HepG2 (cell line): ENCODE data around the gene XPO5. TPM values are rescaled to one million over a fixed set of nuclear protein-coding genes. Genes with fewer than 3 reads are reported as not detected.

Experiments
- CAMTA2 ChIP-seq: sonication (generic); formaldehyde crosslinking; IDR thresholded peaks from 2 replicates; pipeline ENCODE4 v1.4.0; 2020; ENCODE audit warnings: mild to moderate bottlenecking, missing genetic modification reagents, borderline replicate concordance
- CEBPB ChIP-seq: IDR thresholded peaks from 2 replicates; pipeline ENCODE4 v1.6.1; 2011; ENCODE audit warnings: low read depth, low read length, improper control_type of control experiment, borderline replicate concordance
- CENPT ChIP-seq: sonication (generic); formaldehyde crosslinking; IDR thresholded peaks from 2 replicates; pipeline ENCODE4 v1.8.0; 2022; ENCODE audit warnings: low read depth, mild to moderate bottlenecking, moderate library complexity, missing genetic modification reagents
- E2F5 ChIP-seq: sonication (generic); formaldehyde crosslinking; conservative IDR thresholded peaks from 2 replicates; pipeline ENCODE4 v1.4.0; 2020; ENCODE audit warnings: missing genetic modification reagents
- HOXD1 ChIP-seq: sonication (generic); formaldehyde crosslinking; IDR thresholded peaks from 2 replicates; pipeline ENCODE4 v1.5.0; 2020; ENCODE audit warnings: missing genetic modification reagents
- KAT8 ChIP-seq: IDR thresholded peaks from 2 replicates; pipeline ENCODE4 v1.6.1; 2016; ENCODE audit warnings: missing genetic modification reagents, missing compliant biosample characterization
- KMT2B ChIP-seq: IDR thresholded peaks from 2 replicates; pipeline ENCODE4 v1.6.1; 2016; ENCODE audit warnings: missing genetic modification reagents, missing compliant biosample characterization
- LBX2 ChIP-seq: sonication (generic); formaldehyde crosslinking; IDR thresholded peaks from 2 replicates; pipeline ENCODE4 v1.5.0; 2020; ENCODE audit warnings: missing genetic modification reagents, mild to moderate bottlenecking, borderline replicate concordance
- MAFG ChIP-seq: sonication (generic); formaldehyde crosslinking; IDR thresholded peaks from 2 replicates; pipeline ENCODE4 v1.5.1; 2020; ENCODE audit warnings: mild to moderate bottlenecking, missing genetic modification reagents
- MED1 ChIP-seq: sonication (generic); formaldehyde crosslinking; IDR thresholded peaks from 2 replicates; pipeline ENCODE4 v1.4.0; 2020; ENCODE audit warnings: missing genetic modification reagents
- NCOA5 ChIP-seq: sonication (generic); formaldehyde crosslinking; IDR thresholded peaks from 2 replicates; pipeline ENCODE4 v1.4.0; 2020; ENCODE audit warnings: missing genetic modification reagents
- NR3C1 ChIP-seq: sonication (generic); formaldehyde crosslinking; IDR thresholded peaks from 2 replicates; pipeline ENCODE4 v1.4.0; 2020; ENCODE audit warnings: missing genetic modification reagents
- POLR2A ChIP-seq, 2 experiments: IDR thresholded peaks; 2 replicates each; pipeline ENCODE4 v1.6.1; 2011; ENCODE audit warnings: low read depth in 2 of 2, low read length in 2 of 2, mild to moderate bottlenecking in 1 of 2, moderate library complexity in 1 of 2; ENCODE audit not compliant: insufficient read depth in 1 of 2
- PPARG ChIP-seq: conservative IDR thresholded peaks from 2 replicates; pipeline ENCODE4 v1.6.1; 2016; ENCODE audit warnings: missing biosample characterization, missing genetic modification reagents
- SAP130 ChIP-seq: IDR thresholded peaks from 2 replicates; pipeline ENCODE4 v1.6.1; 2016; ENCODE audit warnings: low read depth
- SIN3A ChIP-seq: IDR thresholded peaks from 2 replicates; pipeline ENCODE4 v1.6.1; 2011; ENCODE audit warnings: low read depth, mild to moderate bottlenecking, control low read depth, low read length, borderline replicate concordance
- SMAD3 ChIP-seq: sonication (generic); formaldehyde crosslinking; IDR thresholded peaks from 2 replicates; pipeline ENCODE4 v1.4.0; 2020; ENCODE audit warnings: missing genetic modification reagents
- SMARCC2 ChIP-seq: fragments of 450-650 bp; IDR thresholded peaks from 2 replicates; pipeline ENCODE4 v1.6.1; 2017; ENCODE audit warnings: antibody characterized with exemption, mild to moderate bottlenecking
- SP2 ChIP-seq: sonication (generic); formaldehyde crosslinking; IDR thresholded peaks from 2 replicates; pipeline ENCODE4 v1.5.1; 2020; ENCODE audit warnings: mild to moderate bottlenecking, missing genetic modification reagents
- TBL1XR1 ChIP-seq: fragments of 150-350 bp; IDR thresholded peaks from 2 replicates; pipeline ENCODE4 v1.6.1; 2014; ENCODE audit warnings: borderline replicate concordance, low read length; ENCODE audit not compliant: partially characterized antibody
- TBP ChIP-seq: sonication (generic); formaldehyde crosslinking; IDR thresholded peaks from 2 replicates; pipeline ENCODE4 v1.5.0; 2020; ENCODE audit warnings: missing genetic modification reagents
- TEAD2 ChIP-seq: sonication (generic); formaldehyde crosslinking; IDR thresholded peaks from 2 replicates; pipeline ENCODE4 v1.9.0; 2021; ENCODE audit warnings: missing genetic modification reagents
- ZBTB33 ChIP-seq: sonication (generic); formaldehyde crosslinking; IDR thresholded peaks from 2 replicates; pipeline ENCODE4 v1.4.0; 2020; ENCODE audit warnings: missing genetic modification reagents
- ZNF230 ChIP-seq: sonication (generic); formaldehyde crosslinking; IDR thresholded peaks from 2 replicates; pipeline ENCODE4 v1.4.0; 2020; ENCODE audit warnings: mild to moderate bottlenecking, missing genetic modification reagents
- ZNF710 ChIP-seq: sonication (generic); formaldehyde crosslinking; IDR thresholded peaks from 2 replicates; pipeline ENCODE4 v1.5.0; 2020; ENCODE audit warnings: mild to moderate bottlenecking, missing genetic modification reagents, borderline replicate concordance
- ZNF780A ChIP-seq: sonication (generic); formaldehyde crosslinking; IDR thresholded peaks from 2 replicates; pipeline ENCODE4 v1.8.0; 2022; ENCODE audit warnings: mild to moderate bottlenecking, missing genetic modification reagents, moderate library complexity
- ZSCAN5A ChIP-seq: sonication (generic); formaldehyde crosslinking; IDR thresholded peaks from 2 replicates; pipeline ENCODE4 v1.8.0; 2022; ENCODE audit warnings: mild to moderate bottlenecking, missing genetic modification reagents, borderline replicate concordance
- polyA plus RNA-seq, 8 experiments: library from polyadenylated mRNA; depleted of rRNA in 3 of 8; stranded (reverse) in 7 of 8; unstranded in 1 of 8; fragments of >200 nt; fragmentation: Illumina TruSeq in 4 of 8; extraction: Trizol in 4 of 8; gene quantifications; 2 replicates each; pipeline versions ENCODE4 v1.2.1 to v1.2.3, GENCODE V29; 2011 to 2016; ENCODE audit warnings: low read depth in 4 of 8, missing spikeins in 1 of 8, mixed read lengths in 1 of 8; ENCODE audit not compliant: insufficient read depth in 1 of 8
- total RNA-seq, 5 experiments: library from RNA; depleted of rRNA; stranded (reverse); fragments of >200 nt; fragmentation: Illumina TruSeq; extraction: Trizol; gene quantifications; 2 replicates each; pipeline ENCODE4 v1.2.3, GENCODE V29; 2016; ENCODE audit warnings: low read depth in 1 of 5

XPO5 gene
- total and polyA plus RNA-seq, 2 of the 13 experiments (the other 11 are each of a cell fraction or from before 2014, with no cell fraction given): 52.2 to 68.0 TPM

GRCh38 chr6:43493833-43494232 lies 82.0 kb downstream of the XPO5 start (continued):
- TF ChIP-seq LBX2 (CRISPR knock-in tag) (no peak), ZNF710 (no peak), PPARG (CRISPR knock-in tag) (peak; percentile 51; the same call in 1 of the 2 replicates), CAMTA2 (CRISPR knock-in tag) (no peak), SMARCC2 (no peak), SIN3A (0 out of 2 replicates have a peak, but pooled peaks have one; percentile 13), E2F5 (CRISPR knock-in tag) (no peak), ZNF780A (CRISPR knock-in tag) (no peak), NR3C1 (CRISPR knock-in tag) (no peak), MED1 (CRISPR knock-in tag) (peak; percentile 50; the same call in 1 of the 2 replicates), CEBPB (peak; percentile 66), SAP130 (CRISPR knock-in tag) (peak; percentile 85), POLR2A (IDR thresholded peaks at IDR 0.05; ENCODE audit: insufficient read depth in 1 of 2, low read depth in 2 of 2, low read length in 2 of 2) (no peak), SP2 (CRISPR knock-in tag) (no peak), ZNF230 (CRISPR knock-in tag) (0 out of 2 replicates have a peak, but pooled peaks have one; percentile 78), KMT2B (CRISPR knock-in tag) (0 out of 2 replicates have a peak, but pooled peaks have one; percentile 13), NCOA5 (no peak), TBP (no peak), TBL1XR1 (no peak), MAFG (CRISPR knock-in tag) (no peak), ZSCAN5A (CRISPR knock-in tag) (no peak), TEAD2 (CRISPR knock-in tag) (no peak), HOXD1 (CRISPR knock-in tag) (no peak), CENPT (CRISPR knock-in tag) (no peak), ZBTB33 (CRISPR knock-in tag) (peak; percentile 51; the same call in 1 of the 2 replicates), SMAD3 (CRISPR knock-in tag) (no peak), KAT8 (CRISPR knock-in tag) (no peak)
